Mesendoderm (in vitro differentiated cells): Measurements from ENCODE around the gene TTBK2.
"Not testable (repeated sequence)": the region's sequence is repeated elsewhere in the genome, so short reads cannot be mapped to it uniquely, and the experiment has no call there.

Experiments used
- DNase-seq: peaks from one replicate; pipeline ENCODE4 v3.0.0; 2013
- H2AK5ac ChIP-seq: 2 replicates; pipeline ENCODE4 v1.6.1; 2013; ENCODE audit warnings: low read length, inconsistent platforms
- H2BK120ac ChIP-seq: 2 replicates; pipeline ENCODE4 v1.6.1; 2013; ENCODE audit warnings: low read depth, mild to moderate bottlenecking, low read length, moderate library complexity, mixed read lengths
- H2BK15ac ChIP-seq: replicated peaks from 2 replicates; pipeline ENCODE4 v1.6.1; 2013; ENCODE audit warnings: low read depth, mild to moderate bottlenecking, moderate library complexity
- H2BK5ac ChIP-seq: 2 replicates; pipeline ENCODE4 v1.6.1; 2013; ENCODE audit warnings: low read length, inconsistent platforms
- H3K18ac ChIP-seq: 2 replicates; pipeline ENCODE4 v1.6.1; 2013; ENCODE audit warnings: mild to moderate bottlenecking, low read length, mixed read lengths
- H3K23ac ChIP-seq: one replicate; pipeline ENCODE4 v1.6.1; 2013; ENCODE audit warnings: low read length
- H3K27ac ChIP-seq: 2 replicates; pipeline ENCODE4 v1.5.1; 2013; ENCODE audit warnings: low read depth, mild to moderate bottlenecking, inconsistent platforms, low read length, moderate library complexity
- H3K27me3 ChIP-seq: 2 replicates; pipeline ENCODE4 v1.6.1; 2013; ENCODE audit warnings: low read length, control low read depth, mild to moderate bottlenecking, inconsistent platforms; ENCODE audit not compliant: insufficient read depth, poor library complexity
- H3K36me3 ChIP-seq: 2 replicates; pipeline ENCODE4 v1.6.1; 2013; ENCODE audit warnings: low read length, inconsistent platforms; ENCODE audit not compliant: control insufficient read depth, insufficient read depth
- H3K4ac ChIP-seq: one replicate; pipeline ENCODE4 v1.6.1; 2013; ENCODE audit warnings: low read depth, mild to moderate bottlenecking, low read length, moderate library complexity
- H3K4me1 ChIP-seq: 2 replicates; pipeline ENCODE4 v1.6.1; 2013; ENCODE audit warnings: low read depth, low read length, inconsistent platforms; ENCODE audit not compliant: control insufficient read depth
- H3K4me2 ChIP-seq: 2 replicates; pipeline ENCODE4 v1.6.1; 2013; ENCODE audit warnings: low read length
- H3K4me3 ChIP-seq: 2 replicates; pipeline ENCODE4 v1.5.1; 2013; ENCODE audit warnings: mild to moderate bottlenecking, low read length
- H3K56ac ChIP-seq: one replicate; pipeline ENCODE4 v1.6.1; 2013; ENCODE audit warnings: low read length
- H3K79me1 ChIP-seq: 2 replicates; pipeline ENCODE4 v1.6.1; 2013; ENCODE audit warnings: low read length, inconsistent platforms
- H3K79me2 ChIP-seq: 2 replicates; pipeline ENCODE4 v1.6.1; 2013; ENCODE audit warnings: mild to moderate bottlenecking, low read length; ENCODE audit not compliant: control insufficient read depth, insufficient read depth
- H3K9ac ChIP-seq: 2 replicates; pipeline ENCODE4 v1.6.1; 2013; ENCODE audit warnings: low read length, inconsistent platforms
- H4K5ac ChIP-seq: one replicate; pipeline ENCODE4 v1.6.1; 2013; ENCODE audit warnings: low read length
- H4K8ac ChIP-seq: one replicate; pipeline ENCODE4 v1.6.1; 2013; ENCODE audit warnings: low read depth, mild to moderate bottlenecking, control low read depth, low read length, moderate library complexity
- WGBS: extraction: QIAGEN DNeasy Blood & Tissue Kit; methylation state at CpG from one replicate; pipeline ENCODE4 v1.1.7; 2013; ENCODE audit warnings: low lambda C conversion rate, missing lambda C conversion rate; ENCODE audit not compliant: insufficient coverage; ENCODE audit errors: extremely low coverage; 5-methylcytosine and 5-hydroxymethylcytosine counted together

The TTBK2 gene

GRCh38 chr15:42893911-42894310 lies 26.7 kb downstream of the TTBK2 start:
- not testable (repeated sequence) for H3K36me3 ChIP-seq, H3K18ac ChIP-seq, H3K4me3 ChIP-seq, H2BK5ac ChIP-seq, H2AK5ac ChIP-seq, H2BK120ac ChIP-seq, H4K5ac ChIP-seq, H2BK15ac ChIP-seq, DNase-seq, H3K4ac ChIP-seq, H3K23ac ChIP-seq, H3K9ac ChIP-seq, H3K56ac ChIP-seq, H3K79me1 ChIP-seq, H3K4me1 ChIP-seq, H3K4me2 ChIP-seq, H3K27me3 ChIP-seq, H4K8ac ChIP-seq, H3K79me2 ChIP-seq, H3K27ac ChIP-seq
- WGBS: no CpG with 5 or more reads among the region's 1 CpG

GRCh38 chr15:42891569-42891968 lies 29.0 kb downstream of the TTBK2 start:
- no CpG with 5 or more reads among the region's 3 CpGs for WGBS
- H3K36me3 ChIP-seq: no peaks in the 10 kb centered on the region
- no peak overlapping the region for H2BK5ac ChIP-seq
- H3K4me1 ChIP-seq: peaks cover 5% of the 10 kb centered on the region
- H2BK120ac ChIP-seq: no peak overlapping the region
- H4K8ac ChIP-seq: no peak overlapping the region
- no peak overlapping the region for H4K5ac ChIP-seq
- no peak for DNase-seq
- no peaks in the 10 kb centered on the region for H3K27me3 ChIP-seq
- no peak overlapping the region for H3K4me2 ChIP-seq
- H3K79me1 ChIP-seq: no peaks in the 10 kb centered on the region
- H2BK15ac ChIP-seq: no peak overlapping the region
- H3K9ac ChIP-seq: no peak overlapping the region
- H3K27ac ChIP-seq: no peak overlapping the region
- H3K18ac ChIP-seq: peak overlapping the region; percentile 75
- H2AK5ac ChIP-seq: no peak overlapping the region
- no peak overlapping the region for H3K4me3 ChIP-seq
- peak overlapping the region; percentile 87 for H3K4ac ChIP-seq
- no peaks in the 10 kb centered on the region for H3K79me2 ChIP-seq
- no peak overlapping the region for H3K23ac ChIP-seq
- H3K56ac ChIP-seq: no peak overlapping the region

GRCh38 chr15:42890161-42890913 lies 30.2 kb downstream of the TTBK2 start:
- Histone ChIP-seq H3K79me2 (no peaks in the 10 kb centered on the region), H3K4me2 (no peak overlapping the region), H3K36me3 (no peaks in the 10 kb centered on the region), H3K56ac (peak overlapping the region; percentile 34), H3K18ac (peak overlapping the region; percentile 75), H2BK5ac (no peak overlapping the region), H3K23ac (no peak overlapping the region), H2AK5ac (no peak overlapping the region), H2BK15ac (no peak overlapping the region), H3K27ac (peak overlapping the region; percentile 38), H3K4me3 (no peak overlapping the region), H3K9ac (no peak overlapping the region), H3K27me3 (no peaks in the 10 kb centered on the region), H3K4me1 (peaks cover 5% of the 10 kb centered on the region), H4K5ac (no peak overlapping the region), H4K8ac (no peak overlapping the region), H2BK120ac (no peak overlapping the region), H3K4ac (no peak overlapping the region), H3K79me1 (no peaks in the 10 kb centered on the region)
- DNase-seq: peak; percentile 97
- WGBS: no CpG with 5 or more reads among the region's 2 CpGs

GRCh38 chr15:42887384-42887783 lies 33.2 kb downstream of the TTBK2 start:
- not testable (repeated sequence) for H3K18ac ChIP-seq, H3K4me2 ChIP-seq, H3K4me1 ChIP-seq, H3K27ac ChIP-seq, H3K79me1 ChIP-seq, H3K27me3 ChIP-seq, H3K56ac ChIP-seq, H3K4me3 ChIP-seq, H2BK5ac ChIP-seq, H3K23ac ChIP-seq, H4K5ac ChIP-seq, H2AK5ac ChIP-seq, H2BK120ac ChIP-seq, H3K4ac ChIP-seq, H3K79me2 ChIP-seq, DNase-seq, H4K8ac ChIP-seq, H3K9ac ChIP-seq, H2BK15ac ChIP-seq, H3K36me3 ChIP-seq
- no CpG with 5 or more reads among the region's 3 CpGs for WGBS

- WGBS: no CpG with 5 or more reads among the region's 1 CpG
- no peaks in the 10 kb centered on the region for H3K79me2 ChIP-seq
These were observed 40.5 kb downstream of the TTBK2 start for GRCh38 chr15:42880121-42880520.

GRCh38 chr15:42879443-42879842 lies 41.1 kb downstream of the TTBK2 start:
- H3K79me2 ChIP-seq: no peaks in the 10 kb centered on the region
- no peak overlapping the region for H3K9ac ChIP-seq
- WGBS: no CpG with 5 or more reads among the region's 4 CpGs

More at GRCh38 chr15:42880121-42880520, 40.5 kb downstream of the TTBK2 start:
- no peaks in the 10 kb centered on the region for H3K4me1 ChIP-seq
- no peaks in the 10 kb centered on the region for H3K79me1 ChIP-seq
- H3K27me3 ChIP-seq: no peaks in the 10 kb centered on the region
- no peak overlapping the region for H4K8ac ChIP-seq
- H3K4me3 ChIP-seq: no peak overlapping the region
- H2BK120ac ChIP-seq: no peak overlapping the region
- H3K9ac ChIP-seq: no peak overlapping the region
- no peaks in the 10 kb centered on the region for H3K36me3 ChIP-seq
- H2AK5ac ChIP-seq: no peak overlapping the region
- H3K18ac ChIP-seq: no peak overlapping the region
- no peak overlapping the region for H4K5ac ChIP-seq
- no peak overlapping the region for H3K27ac ChIP-seq
- no peak overlapping the region for H2BK5ac ChIP-seq
- no peak overlapping the region for H3K4me2 ChIP-seq
- DNase-seq: no peak
- H3K4ac ChIP-seq: no peak overlapping the region
- no peak overlapping the region for H3K56ac ChIP-seq
- no peak overlapping the region for H3K23ac ChIP-seq
- no peak overlapping the region for H2BK15ac ChIP-seq

More at GRCh38 chr15:42879443-42879842, 41.1 kb downstream of the TTBK2 start:
- H3K79me1 ChIP-seq: no peaks in the 10 kb centered on the region
- H3K56ac ChIP-seq: no peak overlapping the region
- no peak overlapping the region for H3K4ac ChIP-seq
- no peak overlapping the region for H2BK15ac ChIP-seq
- no peak for DNase-seq
- no peaks in the 10 kb centered on the region for H3K27me3 ChIP-seq
- H4K8ac ChIP-seq: no peak overlapping the region
- no peak overlapping the region for H4K5ac ChIP-seq
- no peak overlapping the region for H3K27ac ChIP-seq
- no peaks in the 10 kb centered on the region for H3K4me1 ChIP-seq
- H3K18ac ChIP-seq: no peak overlapping the region
- H3K4me2 ChIP-seq: no peak overlapping the region
- no peak overlapping the region for H3K23ac ChIP-seq
- H2BK120ac ChIP-seq: no peak overlapping the region
- H2BK5ac ChIP-seq: no peak overlapping the region
- H3K4me3 ChIP-seq: no peak overlapping the region
- no peak overlapping the region for H2AK5ac ChIP-seq
- H3K36me3 ChIP-seq: no peaks in the 10 kb centered on the region
